ENCODE data around the gene UBR4.

UBR4 gene

DNA sequence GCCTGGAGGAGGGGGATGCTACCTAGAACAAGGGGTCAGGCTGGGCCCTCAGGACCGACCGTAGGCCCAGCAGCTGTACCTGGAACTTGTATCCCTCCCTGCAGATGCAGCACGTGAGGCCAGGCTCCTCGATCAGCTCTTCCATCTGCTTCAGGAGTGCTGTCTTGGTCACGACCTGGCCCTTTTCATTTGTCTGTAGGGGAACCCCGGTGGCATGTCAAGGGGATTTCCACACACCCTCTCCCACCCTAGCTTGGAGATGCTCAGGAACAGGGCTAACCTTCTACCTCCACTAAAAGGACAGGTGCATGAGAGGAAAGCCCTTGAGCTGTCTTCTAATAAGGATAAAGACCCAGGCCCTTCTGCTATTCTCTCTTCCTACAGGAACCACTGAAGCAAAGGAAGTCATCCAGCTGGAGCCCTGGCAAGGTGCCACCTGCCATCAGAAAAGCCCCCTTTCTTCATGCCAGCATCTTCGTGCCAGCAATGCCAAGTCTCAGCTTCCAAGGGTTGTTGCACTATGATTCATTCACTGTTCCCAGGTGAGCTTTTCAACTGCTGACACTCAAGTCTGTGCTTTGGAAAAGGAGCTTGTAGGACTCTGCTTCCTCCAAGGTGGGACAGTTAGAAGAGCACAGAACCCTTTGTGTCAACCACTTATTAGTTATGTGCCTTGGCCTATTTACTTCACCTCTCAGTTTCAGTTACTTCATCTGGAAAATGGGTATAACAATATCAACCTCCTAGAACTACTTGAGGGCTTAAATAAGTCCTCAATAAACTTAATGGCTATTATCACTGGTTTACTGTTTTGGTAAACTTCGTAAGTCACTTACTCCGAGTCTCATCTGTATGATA, 122.1 kb downstream of the UBR4 start:
- no peak for DNase-seq

DNA sequence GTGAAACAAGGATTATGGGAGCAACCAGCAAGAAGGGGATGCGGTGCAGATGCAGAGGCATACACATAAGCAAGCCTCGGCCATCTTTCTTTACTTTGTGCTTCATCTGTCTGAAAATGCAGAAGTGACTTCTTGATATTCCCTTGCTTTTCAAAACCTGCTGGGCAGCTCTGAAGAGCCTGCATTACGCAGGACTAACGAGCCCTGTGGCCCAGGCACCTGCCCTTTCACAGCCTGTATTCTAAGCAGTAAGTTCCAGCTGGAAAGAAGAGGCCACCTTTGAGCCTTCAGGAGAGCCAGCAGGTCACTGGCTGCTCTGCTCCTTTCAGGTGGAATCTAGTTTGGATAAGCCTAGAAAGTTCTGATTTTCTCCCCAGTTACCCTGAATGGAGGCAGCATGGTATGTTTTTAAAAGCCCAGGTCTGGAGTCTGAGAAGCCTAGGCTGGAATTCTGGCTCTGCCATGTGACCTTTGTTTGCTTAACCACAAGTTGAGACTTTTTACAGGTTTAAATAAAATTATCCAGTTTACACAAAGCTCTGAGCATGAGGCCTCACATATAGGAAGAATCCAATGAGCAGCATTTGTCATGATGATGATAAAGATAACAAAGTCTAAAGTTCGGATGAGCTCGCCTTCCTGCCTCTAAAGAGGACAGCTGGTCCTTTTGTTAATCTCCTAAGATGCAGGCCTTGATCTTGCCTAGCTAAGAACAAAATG, 122.9 kb downstream of the UBR4 start:
- no peak for DNase-seq

DNA sequence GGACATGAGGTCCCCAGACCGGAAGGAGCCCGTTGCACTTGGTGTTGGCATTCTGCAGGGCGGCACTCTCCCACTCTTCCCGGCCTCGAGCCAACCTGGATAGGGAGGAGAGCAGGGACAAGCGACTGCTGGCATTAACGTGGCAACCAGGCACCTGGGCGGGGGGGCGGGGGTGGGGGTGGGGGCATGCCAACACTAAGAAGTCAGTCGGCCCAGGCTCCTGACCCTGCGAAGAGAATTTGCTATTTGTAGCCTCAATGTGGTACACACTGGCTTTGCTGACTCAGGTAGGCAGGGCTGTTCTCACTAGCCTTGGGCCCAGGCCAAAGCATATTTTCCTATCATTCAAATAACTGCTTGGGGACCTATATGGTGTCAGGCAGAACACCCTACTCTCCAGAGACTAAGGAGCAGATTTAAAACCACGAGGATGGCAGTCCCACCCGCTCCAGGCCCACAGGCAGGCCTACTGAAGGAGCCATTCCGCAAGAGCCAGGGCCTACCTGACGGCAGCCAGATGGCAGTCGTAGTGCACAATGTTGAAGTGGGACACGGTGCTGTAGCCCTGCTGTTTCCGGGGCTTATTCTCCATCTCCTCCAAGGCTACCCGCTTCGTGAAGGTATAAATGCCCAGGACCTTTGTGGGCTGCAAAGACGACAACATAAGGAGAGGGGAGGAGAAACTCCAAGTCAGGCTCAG, 123.7 kb downstream of the UBR4 start:
- DNase-seq = no peak

DNA sequence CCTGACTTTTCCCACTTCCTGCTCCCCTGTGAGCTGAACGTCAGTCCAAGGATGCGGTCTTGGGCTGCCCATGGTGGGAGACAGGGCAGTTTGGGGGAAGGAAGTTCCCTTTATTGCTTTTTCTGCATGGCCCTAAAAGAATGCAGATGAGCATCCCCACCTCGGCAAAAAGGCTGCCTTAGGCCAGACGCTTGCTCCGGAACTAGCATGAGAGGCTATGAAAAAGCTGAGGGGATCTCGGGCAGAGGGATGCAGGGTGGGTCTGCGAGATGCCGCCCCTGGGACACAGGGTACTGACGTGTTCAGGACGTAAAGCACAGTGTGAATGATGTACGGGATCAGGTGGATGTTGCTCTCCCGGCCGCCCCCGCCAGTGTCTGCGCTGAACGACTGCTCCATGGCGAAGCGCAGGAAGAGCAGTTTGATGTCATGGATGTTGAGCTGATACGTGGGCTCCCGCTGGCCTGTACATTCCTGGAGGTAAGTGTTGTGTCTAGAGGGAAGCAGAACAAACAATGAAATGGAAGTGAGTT, 125.8 kb downstream of the UBR4 start:
- no peak for DNase-seq

DNA sequence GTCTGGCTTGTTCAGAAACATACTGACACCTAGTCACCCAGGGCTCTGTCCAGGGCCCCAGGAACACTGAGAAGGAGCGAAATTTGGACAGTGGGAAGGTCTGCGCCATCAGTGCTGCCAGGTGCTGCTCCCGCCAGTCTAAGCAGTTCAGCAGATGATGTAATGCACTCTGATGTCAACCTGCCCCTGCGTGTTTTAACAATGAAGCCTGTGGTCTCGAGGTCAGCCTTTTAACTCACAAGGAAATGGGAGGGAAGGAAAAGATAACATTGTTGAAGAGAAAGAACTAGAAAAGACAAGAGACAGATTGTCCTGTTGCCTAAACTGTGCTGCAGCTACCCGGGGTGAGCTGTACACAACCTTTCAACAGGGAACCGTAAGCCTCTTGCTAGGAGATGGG, 127.0 kb downstream of the UBR4 start:
- no peak for DNase-seq

DNA sequence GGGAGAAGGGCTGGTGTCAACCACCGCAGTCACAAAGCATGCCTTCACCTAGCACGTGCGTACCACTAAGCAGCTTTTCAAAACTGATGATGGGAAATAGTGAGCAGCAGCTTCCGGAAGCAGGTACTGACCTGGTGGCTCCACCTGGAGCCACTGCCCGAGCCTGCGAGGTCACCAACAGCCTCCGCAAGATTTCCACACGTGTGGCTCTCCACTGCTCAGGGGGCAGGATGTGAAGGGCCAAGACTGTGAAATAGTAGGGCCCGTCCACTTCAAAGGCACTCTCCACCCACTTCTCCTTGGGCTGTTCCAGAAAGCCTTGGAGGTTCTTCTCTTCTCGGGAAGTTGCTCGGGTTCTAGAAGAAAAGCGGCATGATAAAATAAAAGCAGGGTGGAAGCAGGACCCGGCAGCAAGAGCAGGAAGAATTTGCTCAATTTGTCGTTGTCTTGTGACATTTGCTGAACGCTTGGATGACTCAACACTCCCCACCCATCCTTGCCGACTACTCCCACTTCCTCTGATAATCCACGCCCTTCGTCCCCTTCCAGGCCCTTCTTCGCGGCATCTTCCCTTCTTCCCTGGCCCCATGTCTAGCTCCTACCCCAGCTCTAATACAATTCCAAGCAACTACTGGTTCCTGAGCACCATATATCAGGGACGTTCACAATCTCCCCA, 128.7 kb downstream of the UBR4 start:
- no peak for DNase-seq

DNA sequence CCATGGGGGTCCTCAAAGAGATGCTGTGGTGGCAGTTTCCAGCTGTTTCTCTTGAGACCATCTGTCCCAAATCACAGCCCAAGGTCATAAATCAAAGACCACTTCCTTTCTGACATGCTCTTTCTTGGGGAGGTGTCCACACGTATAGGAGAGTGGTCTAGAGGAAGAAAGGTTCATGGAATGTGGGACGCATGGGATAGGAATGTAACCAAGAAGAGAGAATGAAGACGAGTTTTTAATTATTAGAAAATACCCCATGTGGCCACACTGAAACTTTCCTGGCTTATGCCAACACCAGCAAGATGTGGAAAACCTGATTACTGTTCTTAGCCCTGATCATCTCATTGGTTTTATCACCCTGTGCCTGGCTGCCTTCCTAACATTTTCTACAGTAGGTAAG, 129.3 kb downstream of the UBR4 start:
- no peak for DNase-seq

DNA sequence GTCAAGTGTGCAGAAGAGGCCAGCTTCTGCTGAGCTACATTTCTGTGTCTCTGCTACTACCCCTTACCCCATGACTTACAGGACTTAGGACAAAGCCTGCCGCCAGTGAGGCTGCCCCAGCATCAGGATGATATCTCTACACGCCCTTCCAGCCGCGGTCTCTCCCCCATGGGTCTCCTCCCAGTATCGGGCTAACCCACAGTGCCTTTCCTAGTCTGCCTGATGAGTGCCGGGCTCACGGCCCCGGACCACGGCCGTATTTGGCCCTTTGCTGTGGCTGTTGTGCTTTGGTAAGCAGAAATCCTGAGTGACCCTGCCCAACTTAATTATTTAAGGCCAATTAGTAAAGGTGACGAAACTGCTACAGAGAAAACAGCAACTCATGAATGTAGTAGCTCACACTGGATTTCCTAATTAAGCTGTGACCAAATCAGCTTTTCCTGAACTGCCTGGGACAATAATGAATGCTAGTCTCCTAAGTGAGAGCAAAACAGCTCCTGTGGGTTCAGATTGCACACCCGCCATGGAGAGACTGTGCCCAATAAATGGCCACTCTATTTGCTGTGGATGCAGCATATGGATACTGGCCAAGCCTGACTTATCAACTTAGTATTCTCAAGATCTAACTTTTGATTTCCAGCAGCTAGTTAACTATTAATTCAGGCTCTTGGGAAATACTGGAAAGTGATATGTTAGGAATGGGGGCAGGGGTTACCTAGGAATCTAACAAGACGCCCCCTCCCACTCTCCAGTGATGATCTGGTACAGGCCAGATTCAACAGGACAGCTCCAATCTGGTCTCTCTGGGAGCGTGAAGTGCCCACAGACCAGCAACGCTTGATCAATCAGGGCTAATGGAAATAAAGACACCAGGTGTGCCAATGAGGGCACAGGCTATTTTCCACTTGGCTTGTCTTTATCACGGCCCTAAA, 130.3 kb downstream of the UBR4 start:
- no peak for DNase-seq

DNA sequence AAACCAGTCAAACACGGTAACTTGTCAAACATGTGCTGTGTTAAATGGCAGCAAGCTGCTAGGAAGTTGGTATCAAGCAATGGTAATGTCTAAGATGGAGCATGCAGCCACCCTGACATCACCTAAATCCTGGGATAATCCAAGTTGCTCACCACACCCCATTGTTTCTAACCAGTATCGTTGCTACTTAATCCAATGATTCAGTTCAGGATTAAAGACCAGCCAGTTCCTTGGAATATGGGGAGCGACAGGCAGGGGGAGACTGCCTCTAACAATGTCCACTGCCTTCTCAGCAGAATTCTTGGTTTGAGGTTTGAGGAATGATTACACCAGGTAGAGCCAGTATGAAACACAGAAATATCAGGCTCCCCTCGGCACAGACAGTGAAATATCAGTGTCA, 131.5 kb downstream of the UBR4 start:
- no peak for DNase-seq

DNA sequence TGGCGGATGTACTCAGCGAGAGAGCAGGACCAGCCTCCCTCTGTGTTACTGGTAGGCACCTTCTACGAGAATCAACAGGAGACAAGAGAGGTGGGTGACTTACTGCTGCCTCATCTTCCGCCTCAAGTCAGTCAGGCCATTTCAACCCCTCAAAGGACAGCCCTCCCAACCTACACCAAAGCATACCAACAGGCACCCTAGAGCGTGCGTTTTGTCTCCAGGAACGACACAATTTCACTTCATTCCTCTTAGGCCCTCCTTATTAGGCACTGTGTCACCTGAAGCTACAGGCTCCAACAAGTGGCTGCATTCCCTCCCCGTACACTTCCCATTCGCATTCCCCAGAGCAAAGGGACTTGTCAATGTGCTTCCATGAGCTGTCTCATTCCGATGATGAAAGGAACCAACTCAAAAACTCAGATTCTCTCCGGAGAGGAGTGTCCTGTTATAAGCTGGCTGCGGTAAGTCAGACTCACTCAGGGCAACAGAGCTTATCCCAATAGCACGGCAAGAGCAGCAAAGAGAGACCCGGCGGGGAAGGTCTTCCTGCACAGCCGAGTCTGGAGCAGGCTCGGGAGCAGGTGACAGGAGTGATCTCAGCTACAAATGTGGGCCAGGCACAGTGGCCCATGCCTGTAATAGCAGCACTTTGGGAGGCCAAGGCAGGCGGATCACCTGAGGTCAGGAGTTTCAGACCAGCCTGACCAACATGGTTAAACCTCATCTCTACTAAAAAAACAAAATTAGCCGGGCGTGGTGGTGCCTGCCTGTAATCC, 133.0 kb downstream of the UBR4 start:
- DNase-seq = no peak

DNA sequence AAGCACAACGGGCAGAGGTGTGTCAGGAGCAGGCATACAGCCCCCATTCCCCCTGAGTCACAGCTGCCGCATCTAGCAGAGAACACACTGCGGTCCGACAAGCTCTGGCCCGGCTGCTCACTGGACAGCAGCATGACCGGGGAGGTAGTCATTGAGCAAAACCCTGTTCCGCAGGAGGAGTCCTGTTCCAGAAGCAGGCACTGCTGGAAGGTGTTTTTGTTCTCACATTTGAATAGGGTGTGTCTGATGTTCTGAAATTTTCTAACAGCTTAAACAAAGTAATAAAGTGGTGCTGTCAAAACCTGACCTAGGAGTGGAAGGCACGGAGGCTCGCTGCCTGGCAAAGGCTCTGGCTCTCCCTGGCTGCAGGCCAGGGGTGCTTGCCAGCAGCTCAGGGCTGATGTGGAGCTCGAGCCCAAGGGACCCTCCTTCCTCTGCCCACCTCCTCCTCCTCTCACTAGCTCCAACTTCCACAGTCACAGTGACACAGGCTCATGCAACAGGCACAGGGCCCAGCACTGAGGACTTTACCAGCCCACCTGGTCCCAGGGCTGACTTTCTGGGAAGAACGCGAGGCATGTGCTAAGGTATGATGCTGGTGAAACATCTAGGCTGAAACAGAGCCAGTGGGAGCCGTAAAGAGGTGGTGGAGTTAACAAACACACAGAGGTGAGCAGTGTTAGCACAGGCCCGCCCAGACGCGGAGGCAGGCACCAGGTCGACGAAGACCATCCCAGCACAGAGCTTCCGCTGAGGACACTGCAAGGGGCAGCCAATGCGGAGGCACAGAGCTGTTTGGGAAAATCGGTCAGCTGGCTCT, 135.0 kb downstream of the UBR4 start:
- DNase-seq = peak; percentile 10

DNA sequence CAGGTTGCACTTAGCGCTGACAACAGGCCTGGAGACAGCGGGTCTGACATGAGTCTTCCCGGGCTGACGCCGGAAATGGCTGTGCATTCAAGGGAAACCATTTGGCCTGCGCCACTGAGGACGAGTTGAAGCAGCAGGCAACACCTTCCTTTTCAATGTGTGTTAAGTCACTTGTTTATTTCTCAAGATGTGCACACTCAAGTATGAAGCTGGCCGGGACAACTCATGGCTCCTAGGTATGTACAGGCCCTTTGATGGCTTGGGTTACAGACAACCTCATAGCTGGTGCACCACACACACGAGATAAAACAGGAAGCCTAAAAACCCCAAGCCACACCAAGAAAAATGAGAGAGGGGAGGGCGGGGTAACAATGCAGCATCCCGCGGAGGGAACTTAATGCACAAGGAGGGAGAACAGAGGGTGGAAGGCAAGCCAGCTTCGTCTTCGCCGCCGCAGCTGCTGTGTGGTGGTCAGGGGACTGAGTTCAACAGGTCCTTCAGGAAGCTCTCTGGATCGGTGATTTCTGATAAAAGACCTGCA, 135.6 kb downstream of the UBR4 start:
- peak; percentile 73 for DNase-seq

DNA sequence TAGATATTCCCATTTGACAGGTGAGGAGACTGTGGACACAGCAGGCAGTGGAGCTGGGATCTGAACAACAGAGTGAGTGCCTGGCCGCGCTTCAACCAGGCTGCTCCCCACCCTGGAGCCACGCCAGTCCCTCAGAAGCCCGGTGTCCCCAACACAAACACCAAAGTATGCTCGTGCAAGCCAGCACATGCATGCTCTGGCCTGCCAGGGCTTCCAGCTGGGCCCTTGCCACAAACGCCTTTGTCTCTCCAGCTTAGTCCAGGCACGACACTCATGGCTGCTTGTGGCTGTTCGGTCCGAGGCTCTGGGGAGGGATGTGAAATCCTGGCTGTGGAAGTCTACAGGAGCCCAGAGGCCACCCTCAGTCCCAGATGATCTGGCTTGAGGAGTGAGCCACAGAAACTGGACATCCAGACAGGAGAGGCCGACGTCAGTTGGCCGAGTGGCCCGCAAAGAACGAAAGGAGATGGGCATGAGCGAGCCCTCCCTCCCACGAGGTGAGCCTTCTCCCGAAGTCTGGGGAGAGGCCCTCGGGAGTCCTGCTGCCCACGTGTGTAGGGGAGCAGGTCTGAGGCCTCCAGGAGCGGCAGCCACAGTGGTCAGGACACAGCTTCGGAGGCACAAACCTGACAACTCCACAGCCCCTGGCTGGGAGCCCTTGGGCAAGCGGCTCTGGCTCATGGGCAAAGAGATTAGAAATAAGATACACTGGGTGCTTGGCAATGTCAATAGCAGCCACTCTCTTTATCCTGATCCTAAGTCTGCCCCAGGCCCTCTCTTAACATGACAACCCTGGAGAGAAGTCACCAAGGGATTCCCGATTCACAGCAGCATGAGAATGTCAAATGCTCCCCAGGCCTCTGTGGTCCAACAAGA, 136.5 kb downstream of the UBR4 start:
- DNase-seq = no peak

DNA sequence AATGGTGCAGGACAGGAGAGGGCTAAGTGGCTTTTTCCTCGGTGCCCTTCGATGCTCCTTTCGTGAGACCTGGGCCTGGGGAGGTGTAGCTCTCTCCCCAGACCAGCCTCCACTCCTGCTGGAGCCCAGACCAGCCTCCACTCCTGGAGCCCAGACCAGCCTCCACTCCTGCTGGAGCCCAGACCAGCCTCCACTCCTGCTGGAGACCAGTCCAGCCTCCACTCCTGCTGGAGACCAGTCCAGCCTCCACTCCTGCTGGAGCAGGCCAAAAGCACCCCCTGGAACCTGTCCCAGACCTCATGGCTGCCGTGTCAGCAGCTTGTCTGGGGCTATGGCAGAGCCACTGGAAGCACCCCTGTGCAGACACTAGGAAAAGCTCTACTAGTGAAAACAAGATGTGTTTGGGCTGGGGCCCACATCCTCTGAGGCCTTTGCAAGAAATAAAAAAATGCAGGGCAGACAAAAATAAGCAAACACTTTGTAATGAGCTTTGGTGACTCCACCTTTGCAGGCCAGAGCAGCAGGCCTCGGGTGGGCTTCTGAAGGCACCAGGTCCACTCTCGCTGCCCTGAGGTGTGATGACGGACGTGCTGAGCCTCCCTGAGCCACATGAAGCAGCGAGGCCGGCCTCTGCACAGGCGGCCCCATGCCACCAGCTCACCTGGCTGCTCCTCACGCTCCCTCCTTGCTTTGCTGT, 137.6 kb downstream of the UBR4 start:
- DNase-seq = no peak

DNA sequence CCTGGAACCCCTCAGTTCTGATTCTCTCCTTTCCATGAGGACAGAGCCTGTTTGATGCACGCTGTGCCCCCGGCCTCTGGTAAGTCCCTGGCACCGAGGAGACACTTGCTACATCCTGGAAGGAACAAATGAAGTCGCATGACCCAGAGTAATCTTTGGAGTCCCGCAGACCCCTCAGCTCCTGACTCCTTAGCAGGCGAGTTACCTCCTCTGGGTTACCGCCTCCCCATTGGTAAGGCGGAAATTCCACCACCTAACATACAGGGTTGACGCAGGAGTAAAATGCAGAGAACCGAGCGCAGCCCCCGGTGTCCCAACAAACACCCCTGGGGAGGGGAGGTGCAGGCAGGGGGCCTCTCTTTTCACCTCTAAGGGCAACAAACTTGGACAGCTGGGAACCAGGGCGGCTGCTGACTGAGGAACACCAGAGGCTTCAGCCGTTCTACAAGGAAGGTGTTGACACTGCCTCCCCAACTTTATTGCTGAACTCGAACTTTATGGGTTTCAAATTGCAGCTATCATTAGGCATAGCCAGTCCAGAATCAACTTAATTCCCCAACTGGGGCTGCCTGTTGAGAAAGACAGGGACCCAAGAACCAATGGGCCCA, 138.3 kb downstream of the UBR4 start:
- no peak for DNase-seq

DNA sequence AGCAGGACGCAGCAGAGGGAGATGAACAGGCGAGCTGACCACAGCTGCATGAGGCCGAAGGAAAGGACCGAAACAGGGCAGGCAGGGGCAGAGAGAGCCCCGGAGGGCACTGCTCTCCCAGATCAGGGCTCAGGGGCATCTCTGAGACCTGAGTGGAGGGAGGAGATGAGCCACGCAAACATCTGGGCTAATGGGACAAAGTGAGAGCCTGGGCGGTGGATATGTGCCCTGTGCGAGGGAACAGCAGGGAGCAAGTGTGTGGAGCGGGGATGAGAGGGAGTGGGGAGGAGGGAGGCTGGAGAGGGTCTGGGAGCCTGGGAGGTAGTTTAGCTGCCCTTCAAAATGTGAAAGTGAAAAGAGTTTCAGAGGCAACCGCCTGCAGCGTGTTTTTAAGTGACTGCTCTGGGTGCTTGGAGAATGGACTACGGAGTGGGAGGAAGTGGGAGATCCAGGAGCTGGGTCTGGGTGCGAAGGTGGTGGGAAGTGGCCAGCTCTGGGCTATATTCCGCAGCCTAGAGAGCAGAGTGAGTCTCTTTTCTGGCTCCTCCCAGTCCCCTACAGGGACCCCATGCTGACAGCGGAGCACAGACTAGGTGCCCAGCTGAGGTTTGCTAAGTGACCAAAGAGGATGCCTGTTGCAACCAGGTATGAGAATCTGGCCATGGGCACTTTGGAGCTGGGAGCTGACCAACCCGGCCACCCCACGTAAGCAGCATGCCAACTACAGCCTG, 139.0 kb downstream of the UBR4 start:
- DNase-seq = no peak

DNA sequence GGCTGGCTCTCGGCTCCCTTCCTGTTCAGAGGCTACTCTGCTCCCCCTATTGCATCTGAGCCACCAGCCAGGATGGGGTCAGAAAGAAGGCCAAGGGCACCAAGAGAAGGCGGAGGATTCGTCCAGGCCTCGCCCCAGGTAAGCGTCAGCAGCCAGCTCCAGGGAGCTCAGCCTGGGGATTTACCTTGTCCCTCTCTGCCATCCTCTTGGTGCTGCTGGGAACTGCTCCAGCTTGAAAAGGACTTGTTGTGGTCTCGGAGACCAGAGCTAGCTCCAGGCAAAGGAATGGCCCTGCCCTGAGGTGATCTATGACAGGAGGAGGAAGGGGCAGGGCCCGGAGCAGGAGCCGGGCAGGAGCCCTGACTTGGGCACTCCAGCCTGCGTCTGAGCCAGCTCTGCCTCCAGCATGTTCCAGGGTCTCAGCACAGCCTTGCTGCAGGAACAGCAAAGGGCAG, 139.8 kb downstream of the UBR4 start:
- no peak for DNase-seq

Data from CD4-positive, alpha-beta T cell treated with Interleukin-12 subunit alpha and Interleukin-12 subunit beta, for 1 hour (primary cell).